Duodenal mucosa (tissue), 2 donors: Measurements from ENCODE around the gene NLK.
"Not testable (repeated sequence)": the region's sequence is repeated elsewhere in the genome, so short reads cannot be mapped to it uniquely, and the experiment has no call there.

Experiments
- H3K27ac ChIP-seq: one replicate; pipeline ENCODE4 v1.7.0; 2013; ENCODE audit warnings: low read depth, low read length
- H3K27me3 ChIP-seq, 2 donors: one replicate each; pipeline ENCODE4 v1.7.0; 2013; ENCODE audit warnings: low read length in 2 of 2, control low read depth in 1 of 2; ENCODE audit not compliant: insufficient read depth in 2 of 2, control insufficient read depth in 1 of 2
- H3K36me3 ChIP-seq, 2 donors: one replicate each; pipeline ENCODE4 v1.7.0; 2013; ENCODE audit warnings: low read length in 2 of 2, control low read depth in 1 of 2; ENCODE audit not compliant: insufficient read depth in 2 of 2, control insufficient read depth in 1 of 2
- H3K4me1 ChIP-seq, 2 donors: one replicate each; pipeline ENCODE4 v1.7.0; 2013; ENCODE audit warnings: low read length in 2 of 2, control low read depth in 1 of 2; ENCODE audit not compliant: insufficient read depth in 2 of 2, control insufficient read depth in 1 of 2
- H3K4me3 ChIP-seq, 2 donors: one replicate each; pipeline ENCODE4 v1.7.0; 2013; ENCODE audit warnings: low read length in 2 of 2, low read depth in 1 of 2
- H3K9ac ChIP-seq, 2 donors: one replicate each; pipeline ENCODE4 v1.7.0; 2013; ENCODE audit warnings: low read length in 2 of 2, low read depth in 1 of 2
- H3K9me3 ChIP-seq, 2 donors: one replicate each; pipeline ENCODE4 v1.7.0; 2013; ENCODE audit warnings: low read length in 2 of 2, control low read depth in 1 of 2; ENCODE audit not compliant: control insufficient read depth in 1 of 2

The NLK gene

GRCh38 chr17:28139822-28140221 lies 97.3 kb downstream of the NLK start:
- Histone ChIP-seq H3K4me1 (no peaks in the 10 kb centered on the region), H3K27ac (no peak overlapping the region), H3K27me3 (no peaks in the 10 kb centered on the region), H3K4me3 (no peak overlapping the region), H3K36me3 (peaks cover 0 to 8% of the 10 kb centered on the region in 2 donors), H3K9ac (no peak overlapping the region), H3K9me3 (no peaks in the 10 kb centered on the region)

DNA sequence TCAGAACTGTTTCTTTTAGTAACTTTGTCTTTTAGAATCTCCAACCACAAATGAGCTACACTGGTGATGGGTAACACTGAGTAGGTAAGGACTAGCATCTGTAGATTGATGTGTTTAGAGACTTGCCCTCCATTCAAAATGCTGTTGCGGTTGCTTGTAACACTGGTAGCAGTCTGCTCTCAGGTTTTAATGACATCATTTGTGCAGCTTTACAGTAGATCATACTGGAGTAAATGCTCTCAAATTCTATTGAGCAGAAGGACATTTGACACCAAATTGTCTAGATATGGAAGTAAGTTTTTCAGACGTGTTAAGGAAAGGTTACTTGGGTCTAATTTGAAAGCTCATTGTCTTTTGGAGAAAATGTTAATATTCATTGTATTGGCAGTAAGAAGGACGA lies 98.8 kb downstream of the NLK start:
- Histone ChIP-seq H3K9me3 (no peaks in the 10 kb centered on the region), H3K27me3 (no peaks in the 10 kb centered on the region), H3K27ac (no peak overlapping the region), H3K4me3 (no peak overlapping the region), H3K36me3 (peaks cover 0 to 4% of the 10 kb centered on the region in 2 donors), H3K9ac (no peak overlapping the region), H3K4me1 (no peaks in the 10 kb centered on the region)

GRCh38 chr17:28141773-28142172 lies 99.3 kb downstream of the NLK start:
- no peak overlapping the region for H3K27ac ChIP-seq
- no peaks in the 10 kb centered on the region for H3K9me3 ChIP-seq
- no peak overlapping the region for H3K4me3 ChIP-seq
- no peak overlapping the region for H3K9ac ChIP-seq
- no peaks in the 10 kb centered on the region for H3K4me1 ChIP-seq
- H3K27me3 ChIP-seq, result no peaks in the 10 kb centered on the region
- peaks cover 0 to 4% of the 10 kb centered on the region in 2 donors for H3K36me3 ChIP-seq

DNA sequence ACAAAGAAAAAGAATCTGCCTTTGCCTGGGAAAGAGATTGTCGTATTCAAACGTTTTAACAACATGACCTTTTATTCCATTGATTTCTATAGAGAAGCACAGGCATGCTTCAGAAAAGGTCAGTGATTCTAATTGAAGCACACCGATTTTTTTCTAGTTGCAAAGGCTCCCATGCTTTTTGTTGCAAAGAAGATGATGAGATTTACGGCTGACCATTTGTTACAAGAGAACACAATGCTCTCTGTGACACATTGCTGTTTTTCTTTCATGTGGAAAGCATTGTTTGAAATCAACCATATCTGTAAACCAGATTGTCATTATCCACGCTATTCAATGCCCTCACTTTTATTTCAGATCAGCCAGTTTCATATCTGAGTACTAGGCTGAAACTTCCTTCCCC lies 99.8 kb downstream of the NLK start:
- no peaks in the 10 kb centered on the region for H3K4me1 ChIP-seq
- H3K36me3 ChIP-seq, result peaks cover 0 to 4% of the 10 kb centered on the region in 2 donors
- H3K9ac ChIP-seq, result no peak overlapping the region
- H3K27ac ChIP-seq, result no peak overlapping the region
- H3K9me3 ChIP-seq, result no peaks in the 10 kb centered on the region
- H3K27me3 ChIP-seq, result no peaks in the 10 kb centered on the region
- no peak overlapping the region for H3K4me3 ChIP-seq

GRCh38 chr17:28144019-28144418 lies 101.5 kb downstream of the NLK start:
- H3K36me3 ChIP-seq, result peaks cover 0 to 4% of the 10 kb centered on the region in 2 donors
- H3K27me3 ChIP-seq, result no peaks in the 10 kb centered on the region
- no peaks in the 10 kb centered on the region for H3K4me1 ChIP-seq
- no peak overlapping the region for H3K27ac ChIP-seq
- no peak overlapping the region for H3K9ac ChIP-seq
- no peak overlapping the region for H3K4me3 ChIP-seq
- H3K9me3 ChIP-seq, result no peaks in the 10 kb centered on the region

- H3K4me3 ChIP-seq, result no peak overlapping the region
- H3K27ac ChIP-seq, result no peak overlapping the region
- H3K9me3 ChIP-seq, result no peaks in the 10 kb centered on the region
- H3K27me3 ChIP-seq, result no peaks in the 10 kb centered on the region
- no peak overlapping the region for H3K9ac ChIP-seq
- H3K36me3 ChIP-seq, result peaks cover 0 to 4% of the 10 kb centered on the region in 2 donors
- H3K4me1 ChIP-seq, result no peaks in the 10 kb centered on the region
Observed at GRCh38 chr17:28145348-28145747, 102.9 kb downstream of the NLK start.

- peaks cover 0 to 4% of the 10 kb centered on the region in 2 donors for H3K36me3 ChIP-seq
Observed at GRCh38 chr17:28147017-28147416, 104.5 kb downstream of the NLK start.

GRCh38 chr17:28151001-28151400 lies 108.5 kb downstream of the NLK start:
- Histone ChIP-seq H3K9ac (no peak overlapping the region), H3K4me3 (no peak overlapping the region), H3K27ac (no peak overlapping the region), H3K27me3 (no peaks in the 10 kb centered on the region), H3K4me1 (no peaks in the 10 kb centered on the region), H3K9me3 (no peaks in the 10 kb centered on the region), H3K36me3 (no peaks in the 10 kb centered on the region)

More at GRCh38 chr17:28147017-28147416, 104.5 kb downstream of the NLK start:
- no peak overlapping the region for H3K27ac ChIP-seq
- H3K9ac ChIP-seq, result no peak overlapping the region
- H3K9me3 ChIP-seq, result no peaks in the 10 kb centered on the region
- H3K4me3 ChIP-seq, result no peak overlapping the region
- no peaks in the 10 kb centered on the region for H3K27me3 ChIP-seq
- no peaks in the 10 kb centered on the region for H3K4me1 ChIP-seq

DNA sequence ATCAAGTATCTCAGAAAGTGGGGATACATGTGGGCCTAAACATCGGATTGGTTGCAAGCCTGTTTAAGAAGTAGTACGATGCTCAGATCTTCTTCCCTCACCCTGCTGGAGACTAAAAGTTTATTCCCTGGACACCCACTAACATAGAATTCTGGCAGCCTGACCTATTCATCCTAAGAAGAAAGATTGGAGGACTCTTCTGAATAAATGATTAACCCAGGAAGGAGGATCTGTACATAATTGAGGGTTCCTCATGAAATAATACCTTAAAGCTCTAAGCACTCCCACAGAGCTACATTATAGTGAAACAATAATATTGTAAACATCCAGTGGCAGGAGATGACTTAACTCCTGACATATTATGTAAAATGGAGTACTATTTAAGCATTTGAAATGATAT lies 111.7 kb downstream of the NLK start:
- no peak overlapping the region for H3K4me3 ChIP-seq
- H3K27ac ChIP-seq, result no peak overlapping the region
- no peak overlapping the region for H3K9ac ChIP-seq
- no peaks in the 10 kb centered on the region for H3K9me3 ChIP-seq
- no peaks in the 10 kb centered on the region for H3K36me3 ChIP-seq
- no peaks in the 10 kb centered on the region for H3K4me1 ChIP-seq
- H3K27me3 ChIP-seq, result no peaks in the 10 kb centered on the region

- not testable (repeated sequence) for H3K9ac ChIP-seq, H3K4me1 ChIP-seq, H3K9me3 ChIP-seq, H3K36me3 ChIP-seq, H3K4me3 ChIP-seq, H3K27ac ChIP-seq, H3K27me3 ChIP-seq
Observed at GRCh38 chr17:28155405-28155804, 112.9 kb downstream of the NLK start.

DNA sequence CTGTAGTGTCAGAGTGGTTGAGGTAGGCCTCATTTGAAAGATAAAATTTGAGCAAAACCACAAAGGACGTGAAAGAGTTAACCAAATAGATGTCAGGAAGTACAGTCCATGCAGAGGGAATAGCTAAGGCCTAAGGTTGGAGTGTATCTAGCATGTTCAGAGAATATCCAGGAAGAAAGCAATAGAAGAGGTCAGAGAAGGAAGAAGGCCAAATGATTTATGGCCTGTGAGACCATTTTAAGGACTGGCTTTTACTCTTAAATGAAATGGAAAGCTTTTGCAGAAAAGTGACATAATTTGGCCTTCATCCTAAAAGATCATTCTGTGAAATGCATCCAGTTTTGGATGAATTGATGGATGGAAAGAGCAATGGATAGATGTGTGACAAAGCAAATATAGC lies 116.5 kb downstream of the NLK start:
- Histone ChIP-seq H3K36me3 (peaks cover 0 to 2% of the 10 kb centered on the region in 2 donors), H3K9me3 (no peaks in the 10 kb centered on the region), H3K4me3 (no peak overlapping the region), H3K27ac (no peak overlapping the region), H3K9ac (no peak overlapping the region), H3K27me3 (no peaks in the 10 kb centered on the region), H3K4me1 (no peaks in the 10 kb centered on the region)
